Measurements from ENCODE around the gene C10orf143.
A peak's percentile ranks its signal among the peaks of the same experiment; 100 is the strongest.
"Not testable (repeated sequence)": the region's sequence is repeated elsewhere in the genome, so short reads cannot be mapped to it uniquely, and the experiment has no call there.

C10orf143 gene

DNA sequence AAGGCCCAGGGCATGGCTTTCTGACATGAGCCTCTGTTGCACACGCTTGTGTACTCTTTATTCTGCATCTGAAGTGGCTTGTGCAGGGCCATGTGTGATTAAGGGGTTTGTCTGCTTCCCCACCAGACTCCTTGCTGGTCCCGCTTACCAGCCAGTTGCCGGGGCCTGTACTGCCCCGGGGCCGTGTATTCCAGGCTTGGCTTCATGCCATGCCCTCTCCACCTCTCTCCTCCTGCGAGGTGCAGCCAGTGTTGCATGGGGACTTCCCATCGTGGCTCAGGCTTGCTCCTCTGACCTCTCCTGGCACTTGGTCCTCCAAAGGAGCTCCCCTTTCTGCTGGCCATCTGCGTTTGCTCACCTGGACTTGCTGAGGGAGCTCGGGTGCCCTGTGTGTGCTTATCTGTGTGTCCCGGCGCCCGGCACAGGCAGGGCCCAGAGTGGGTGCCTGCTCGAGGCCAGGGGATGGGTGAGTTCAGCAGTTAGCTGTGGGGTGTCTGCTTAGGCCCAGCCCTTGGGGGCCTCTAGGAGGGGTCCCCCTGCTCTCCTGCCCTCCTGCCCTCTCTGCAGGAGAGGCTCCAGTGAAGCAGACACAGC, 11.0 kb upstream of the C10orf143 start:
- Histone ChIP-seq H3K4me1 (ENCODE audit: control insufficient read depth in 2 of 2, insufficient read depth in 1 of 2, low read depth in 1 of 2, low read length in 2 of 2) (peaks cover 0 to 2% of the 10 kb centered on the region in 2 donors), H2BK12ac (ENCODE audit: low read length) (no peak overlapping the region), H4K8ac (ENCODE audit: low read depth, low read length) (no peak overlapping the region), H3K36me3 (replicated peaks in 1 of 2; ENCODE audit: control insufficient read depth in 2 of 2, insufficient read depth in 2 of 2, low read length in 2 of 2) (no peaks in the 10 kb centered on the region), H3K4ac (ENCODE audit: low read length) (no peak overlapping the region), H2BK120ac (ENCODE audit: low read depth, low read length) (no peak overlapping the region), H2AK5ac (ENCODE audit: low read depth, low read length) (peak overlapping the region; percentile 89), H3K23ac (ENCODE audit: low read depth, low read length, poor library complexity) (no peak overlapping the region), H3K27ac (replicated peaks; ENCODE audit: low read length) (no peak overlapping the region), H3K18ac (ENCODE audit: low read length) (no peak overlapping the region), H2BK5ac (ENCODE audit: low read length) (peak overlapping the region; percentile 5), H3K4me3 (ENCODE audit: low read length in 2 of 2) (no peak overlapping the region), H2BK15ac (ENCODE audit: low read length) (no peak overlapping the region), H2AFZ (ENCODE audit: low read length) (no peak overlapping the region), H3K9me3 (replicated peaks in 1 of 2; ENCODE audit: control insufficient read depth in 2 of 2, insufficient read depth in 1 of 2, low read depth in 1 of 2, low read length in 2 of 2) (peaks cover 0 to 1% of the 10 kb centered on the region in 2 donors), H3K79me1 (ENCODE audit: low read depth, low read length) (no peaks in the 10 kb centered on the region), H3K9ac (ENCODE audit: low read depth, low read length, poor library complexity) (no peak overlapping the region), H3K4me2 (ENCODE audit: insufficient read depth, low read length, poor library complexity, severe bottlenecking) (no peak overlapping the region), H3K27me3 (ENCODE audit: control insufficient read depth in 3 of 3, insufficient read depth in 3 of 3, low read depth in 1 of 3, low read length in 3 of 3) (peaks cover 0 to 2% (median 1%) of the 10 kb centered on the region in 3 experiments), H4K91ac (ENCODE audit: low read depth, low read length, poor library complexity) (no peak overlapping the region), H3K14ac (ENCODE audit: low read length) (peak overlapping the region; percentile 84)
- WGBS, 2 donors (ENCODE audit: extremely low coverage in 2 of 2, insufficient read length in 2 of 2, insufficient replicate concordance in 1 of 2): no CpG with 5 or more reads among the region's 13 CpGs
- DNase-seq (ENCODE audit: low spot score): no peak

- H3K27ac ChIP-seq (replicated peaks; ENCODE audit: low read length): not testable (repeated sequence)
Measured at GRCh38 chr10:130117535-130117934, 6.9 kb upstream of the C10orf143 start.

DNA sequence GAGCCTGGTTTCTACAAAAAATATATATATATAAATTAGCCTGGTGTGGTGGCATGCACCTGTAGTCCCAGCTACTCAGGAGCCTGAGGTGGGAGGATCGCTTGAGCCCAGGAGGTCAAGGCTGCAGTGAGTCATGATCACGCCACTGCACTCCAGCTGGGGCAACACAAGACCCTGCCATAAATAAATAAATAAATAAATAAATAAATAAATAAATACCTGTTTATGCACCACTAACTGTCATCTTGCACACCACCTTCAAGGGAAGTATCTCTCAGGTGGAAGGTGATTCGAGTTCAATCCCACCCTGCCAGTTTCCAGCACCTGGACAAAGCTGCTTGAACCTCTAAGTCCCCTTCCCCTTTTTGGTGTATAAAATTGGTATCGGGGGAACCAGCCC, 6.3 kb upstream of the C10orf143 start:
- not testable (repeated sequence) for H3K18ac ChIP-seq (ENCODE audit: low read length); H3K36me3 ChIP-seq (replicated peaks in 1 of 2; ENCODE audit: control insufficient read depth in 2 of 2, insufficient read depth in 2 of 2, low read length in 2 of 2); H3K14ac ChIP-seq (ENCODE audit: low read length); H2BK15ac ChIP-seq (ENCODE audit: low read length); H3K9ac ChIP-seq (ENCODE audit: low read depth, low read length, poor library complexity); H3K23ac ChIP-seq (ENCODE audit: low read depth, low read length, poor library complexity); H2BK5ac ChIP-seq (ENCODE audit: low read length); H3K4ac ChIP-seq (ENCODE audit: low read length); H3K4me1 ChIP-seq (ENCODE audit: control insufficient read depth in 2 of 2, insufficient read depth in 1 of 2, low read depth in 1 of 2, low read length in 2 of 2); H3K27me3 ChIP-seq (ENCODE audit: control insufficient read depth in 3 of 3, insufficient read depth in 3 of 3, low read depth in 1 of 3, low read length in 3 of 3); H3K9me3 ChIP-seq (replicated peaks in 1 of 2; ENCODE audit: control insufficient read depth in 2 of 2, insufficient read depth in 1 of 2, low read depth in 1 of 2, low read length in 2 of 2); H4K8ac ChIP-seq (ENCODE audit: low read depth, low read length); DNase-seq (ENCODE audit: low spot score); H3K4me3 ChIP-seq (ENCODE audit: low read length in 2 of 2); H2BK120ac ChIP-seq (ENCODE audit: low read depth, low read length); H4K91ac ChIP-seq (ENCODE audit: low read depth, low read length, poor library complexity); H2BK12ac ChIP-seq (ENCODE audit: low read length); H2AK5ac ChIP-seq (ENCODE audit: low read depth, low read length); H3K27ac ChIP-seq (replicated peaks; ENCODE audit: low read length); H2AFZ ChIP-seq (ENCODE audit: low read length); H3K79me1 ChIP-seq (ENCODE audit: low read depth, low read length); H3K4me2 ChIP-seq (ENCODE audit: insufficient read depth, low read length, poor library complexity, severe bottlenecking)
- WGBS, 2 donors (ENCODE audit: extremely low coverage in 2 of 2, insufficient read length in 2 of 2, insufficient replicate concordance in 1 of 2): no CpG with 5 or more reads among the region's 4 CpGs

More at GRCh38 chr10:130117535-130117934, 6.9 kb upstream of the C10orf143 start:
- H2AFZ ChIP-seq (ENCODE audit: low read length); H2BK15ac ChIP-seq (ENCODE audit: low read length); H3K4ac ChIP-seq (ENCODE audit: low read length); H4K8ac ChIP-seq (ENCODE audit: low read depth, low read length); DNase-seq (ENCODE audit: low spot score); H4K91ac ChIP-seq (ENCODE audit: low read depth, low read length, poor library complexity); H3K23ac ChIP-seq (ENCODE audit: low read depth, low read length, poor library complexity); H2AK5ac ChIP-seq (ENCODE audit: low read depth, low read length); H3K4me2 ChIP-seq (ENCODE audit: insufficient read depth, low read length, poor library complexity, severe bottlenecking); H3K4me1 ChIP-seq (ENCODE audit: control insufficient read depth in 2 of 2, insufficient read depth in 1 of 2, low read depth in 1 of 2, low read length in 2 of 2); H3K9me3 ChIP-seq (replicated peaks in 1 of 2; ENCODE audit: control insufficient read depth in 2 of 2, insufficient read depth in 1 of 2, low read depth in 1 of 2, low read length in 2 of 2); H3K79me1 ChIP-seq (ENCODE audit: low read depth, low read length); H2BK5ac ChIP-seq (ENCODE audit: low read length); H3K18ac ChIP-seq (ENCODE audit: low read length); H3K27me3 ChIP-seq (ENCODE audit: control insufficient read depth in 3 of 3, insufficient read depth in 3 of 3, low read depth in 1 of 3, low read length in 3 of 3); H2BK12ac ChIP-seq (ENCODE audit: low read length); H3K14ac ChIP-seq (ENCODE audit: low read length); H2BK120ac ChIP-seq (ENCODE audit: low read depth, low read length); H3K4me3 ChIP-seq (ENCODE audit: low read length in 2 of 2); H3K36me3 ChIP-seq (replicated peaks in 1 of 2; ENCODE audit: control insufficient read depth in 2 of 2, insufficient read depth in 2 of 2, low read length in 2 of 2); H3K9ac ChIP-seq (ENCODE audit: low read depth, low read length, poor library complexity): not testable (repeated sequence)
- WGBS, 2 donors (ENCODE audit: extremely low coverage in 2 of 2, insufficient read length in 2 of 2, insufficient replicate concordance in 1 of 2): no CpG with 5 or more reads among the region's 6 CpGs

- H3K23ac ChIP-seq (ENCODE audit: low read depth, low read length, poor library complexity): no peak overlapping the region
- H3K4me2 ChIP-seq (ENCODE audit: insufficient read depth, low read length, poor library complexity, severe bottlenecking): no peak overlapping the region
- no peak overlapping the region for H2BK120ac ChIP-seq (ENCODE audit: low read depth, low read length)
- no CpG with 5 or more reads among the region's 3 CpGs for WGBS, 2 donors (ENCODE audit: extremely low coverage in 2 of 2, insufficient read length in 2 of 2, insufficient replicate concordance in 1 of 2)
- no peak overlapping the region for H2BK5ac ChIP-seq (ENCODE audit: low read length)
- no peak overlapping the region for H3K14ac ChIP-seq (ENCODE audit: low read length)
- H2BK15ac ChIP-seq (ENCODE audit: low read length): no peak overlapping the region
- no peak overlapping the region for H4K8ac ChIP-seq (ENCODE audit: low read depth, low read length)
- H2AK5ac ChIP-seq (ENCODE audit: low read depth, low read length): no peak overlapping the region
- DNase-seq (ENCODE audit: low spot score): no peak
- no peak overlapping the region for H3K27ac ChIP-seq (replicated peaks; ENCODE audit: low read length)
- H4K91ac ChIP-seq (ENCODE audit: low read depth, low read length, poor library complexity): no peak overlapping the region
- H3K4ac ChIP-seq (ENCODE audit: low read length): no peak overlapping the region
- H3K79me1 ChIP-seq (ENCODE audit: low read depth, low read length): peaks cover 2% of the 10 kb centered on the region
- H3K9me3 ChIP-seq (replicated peaks in 1 of 2; ENCODE audit: control insufficient read depth in 2 of 2, insufficient read depth in 1 of 2, low read depth in 1 of 2, low read length in 2 of 2): peaks cover 0 to 5% of the 10 kb centered on the region in 2 donors
- no peak overlapping the region for H3K18ac ChIP-seq (ENCODE audit: low read length)
- no peak overlapping the region for H2BK12ac ChIP-seq (ENCODE audit: low read length)
- no peak overlapping the region for H3K4me3 ChIP-seq (ENCODE audit: low read length in 2 of 2)
- no peak overlapping the region for H3K9ac ChIP-seq (ENCODE audit: low read depth, low read length, poor library complexity)
- H3K4me1 ChIP-seq (ENCODE audit: control insufficient read depth in 2 of 2, insufficient read depth in 1 of 2, low read depth in 1 of 2, low read length in 2 of 2): peaks cover 0 to 5% of the 10 kb centered on the region in 2 donors
- no peaks in the 10 kb centered on the region for H3K27me3 ChIP-seq (ENCODE audit: control insufficient read depth in 3 of 3, insufficient read depth in 3 of 3, low read depth in 1 of 3, low read length in 3 of 3)
- no peaks in the 10 kb centered on the region for H3K36me3 ChIP-seq (replicated peaks in 1 of 2; ENCODE audit: control insufficient read depth in 2 of 2, insufficient read depth in 2 of 2, low read length in 2 of 2)
- no peak overlapping the region for H2AFZ ChIP-seq (ENCODE audit: low read length)
Measured at GRCh38 chr10:130112821-130113220, 2.2 kb upstream of the C10orf143 start.
